Endodermal cell (in vitro differentiated cells): ENCODE results near the gene RACK1. TPM values are rescaled to one million over a fixed set of nuclear protein-coding genes. Genes with fewer than 3 reads are reported as not detected.
A peak's percentile ranks its signal among the peaks of the same experiment; 100 is the strongest.

Experiments
- DNase-seq: peaks from one replicate; pipeline ENCODE4 v3.0.0-alpha.2; 2017
- H3K27ac ChIP-seq: 2 replicates; pipeline ENCODE4 v1.5.1; 2013; ENCODE audit warnings: mild to moderate bottlenecking, low read depth, low read length, moderate library complexity
- H3K27me3 ChIP-seq: 2 replicates; pipeline ENCODE4 v1.6.1; 2013; ENCODE audit warnings: mild to moderate bottlenecking, low read length, moderate library complexity; ENCODE audit not compliant: insufficient read depth, control insufficient read depth, poor library complexity, severe bottlenecking
- H3K36me3 ChIP-seq: 2 replicates; pipeline ENCODE4 v1.7.0; 2013; ENCODE audit warnings: mild to moderate bottlenecking, low read length, moderate library complexity; ENCODE audit not compliant: control insufficient read depth, insufficient read depth
- H3K4me1 ChIP-seq: one replicate; pipeline ENCODE4 v1.7.0; 2013; ENCODE audit warnings: low read length; ENCODE audit not compliant: control insufficient read depth, insufficient read depth
- H3K4me3 ChIP-seq: 2 replicates; pipeline ENCODE4 v1.5.1; 2013; ENCODE audit warnings: mild to moderate bottlenecking, low read length, moderate library complexity
- H3K9ac ChIP-seq: 2 replicates; pipeline ENCODE4 v1.6.1; 2013; ENCODE audit warnings: mild to moderate bottlenecking, low read length, moderate library complexity; ENCODE audit not compliant: poor library complexity, severe bottlenecking; ENCODE audit errors: extremely low read depth
- H3K9me3 ChIP-seq: 2 replicates; pipeline ENCODE4 v1.6.1; 2013; ENCODE audit warnings: mild to moderate bottlenecking, low read length, moderate library complexity; ENCODE audit not compliant: control insufficient read depth
- H3K27ac Mint-ChIP-seq: 2 replicates; pipeline ENCODE4 v1.8.0; 2020; ENCODE audit warnings: mixed read lengths
- H3K27me3 Mint-ChIP-seq: 2 replicates; pipeline ENCODE4 v1.8.0; 2021; ENCODE audit warnings: mild to moderate bottlenecking, mixed read lengths; ENCODE audit not compliant: insufficient read depth
- H3K36me3 Mint-ChIP-seq: 2 replicates; pipeline ENCODE4 v1.8.0; 2020; ENCODE audit warnings: low read depth, mixed read lengths
- H3K4me1 Mint-ChIP-seq: 2 replicates; pipeline ENCODE4 v1.8.0; 2020; ENCODE audit warnings: mixed read lengths
- H3K4me3 Mint-ChIP-seq: 2 replicates; pipeline ENCODE4 v1.8.0; 2020; ENCODE audit warnings: mild to moderate bottlenecking, moderate library complexity, mixed read lengths
- H3K9me3 Mint-ChIP-seq: 2 replicates; pipeline ENCODE4 v1.8.0; 2020; ENCODE audit warnings: mild to moderate bottlenecking, mixed read lengths
- WGBS, 2 experiments: methylation state at CpG; one replicate each; pipeline versions ENCODE4 v1.1.5 to v1.1.7; 2013; ENCODE audit warnings: missing lambda C conversion rate in 2 of 2, mixed read lengths in 1 of 2; ENCODE audit not compliant: insufficient coverage in 1 of 2, insufficient read length in 1 of 2; 5-methylcytosine and 5-hydroxymethylcytosine counted together
- total RNA-seq, 2 donors: library from RNA; stranded (reverse); fragmentation: NEBNext Ultra II Directional in 1 of 2; extraction: Animal tissue kit (Norgen Biotek cat#: 25700) in 1 of 2; gene quantifications; 2 replicates in 1 of 2; 3 replicates in 1 of 2; pipeline ENCODE4 v1.2.1, GENCODE V29; 2021
- TF ChIP-seq, protein P1 (sequence below): fragments of 200-600 bp; sonication (generic); conservative IDR thresholded peaks from 2 replicates; pipeline ENCODE4 v1.5.0; 2021; ENCODE audit warnings: antibody characterized with exemption, mild to moderate bottlenecking

RACK1 gene
- total RNA-seq, 2 donors from 2014 or later, result 1,942 to 1,975 TPM

GRCh38 chr5:181218795-181219124, 24.9 kb downstream of the RACK1 start:
- Histone ChIP-seq H3K36me3 (no peaks in the 10 kb centered on the region), H3K27ac (no peak overlapping the region), H3K4me1 (no peaks in the 10 kb centered on the region), H3K27me3 (peaks cover 10% of the 10 kb centered on the region), H3K4me3 (peak overlapping the region; percentile 90), H3K9me3 (no peaks in the 10 kb centered on the region), H3K9ac (peak overlapping the region; percentile 11)
- no peaks in the 10 kb centered on the region for H3K9me3 Mint-ChIP-seq
- H3K27me3 Mint-ChIP-seq, result peaks cover 33% of the 10 kb centered on the region
- no peaks in the 10 kb centered on the region for H3K4me1 Mint-ChIP-seq
- WGBS, 2 experiments, result 52 to 75% methylated on average over 8 to 9 of the region's 10 CpGs
- no peak overlapping the region for H3K27ac Mint-ChIP-seq
- H3K36me3 Mint-ChIP-seq, result no peaks in the 10 kb centered on the region
- DNase-seq, result no peak
- peak overlapping the region; percentile 57 for H3K4me3 Mint-ChIP-seq
- TF ChIP-seq, protein P1, sequence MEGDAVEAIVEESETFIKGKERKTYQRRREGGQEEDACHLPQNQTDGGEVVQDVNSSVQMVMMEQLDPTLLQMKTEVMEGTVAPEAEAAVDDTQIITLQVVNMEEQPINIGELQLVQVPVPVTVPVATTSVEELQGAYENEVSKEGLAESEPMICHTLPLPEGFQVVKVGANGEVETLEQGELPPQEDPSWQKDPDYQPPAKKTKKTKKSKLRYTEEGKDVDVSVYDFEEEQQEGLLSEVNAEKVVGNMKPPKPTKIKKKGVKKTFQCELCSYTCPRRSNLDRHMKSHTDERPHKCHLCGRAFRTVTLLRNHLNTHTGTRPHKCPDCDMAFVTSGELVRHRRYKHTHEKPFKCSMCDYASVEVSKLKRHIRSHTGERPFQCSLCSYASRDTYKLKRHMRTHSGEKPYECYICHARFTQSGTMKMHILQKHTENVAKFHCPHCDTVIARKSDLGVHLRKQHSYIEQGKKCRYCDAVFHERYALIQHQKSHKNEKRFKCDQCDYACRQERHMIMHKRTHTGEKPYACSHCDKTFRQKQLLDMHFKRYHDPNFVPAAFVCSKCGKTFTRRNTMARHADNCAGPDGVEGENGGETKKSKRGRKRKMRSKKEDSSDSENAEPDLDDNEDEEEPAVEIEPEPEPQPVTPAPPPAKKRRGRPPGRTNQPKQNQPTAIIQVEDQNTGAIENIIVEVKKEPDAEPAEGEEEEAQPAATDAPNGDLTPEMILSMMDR, result no peak

DNA sequence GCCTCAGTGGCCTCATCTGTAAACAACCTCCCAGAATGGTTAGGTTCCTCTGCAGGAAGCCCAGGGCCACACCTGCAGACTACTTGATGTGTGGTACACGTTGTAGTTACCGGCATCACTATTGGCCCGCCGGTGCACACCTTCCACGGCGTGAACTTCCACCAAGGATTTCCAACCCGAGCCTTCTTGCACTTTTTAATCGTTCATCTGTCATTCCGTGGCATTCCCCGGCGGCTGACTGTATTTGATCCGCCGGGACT, 26.0 kb downstream of the RACK1 start:
- H3K27ac Mint-ChIP-seq, result peak overlapping the region; percentile 35
- no peak overlapping the region for H3K9ac ChIP-seq
- DNase-seq, result no peak

GRCh38 chr5:181217111-181217802, 26.4 kb downstream of the RACK1 start:
- Histone ChIP-seq H3K27ac (no peak overlapping the region), H3K9me3 (no peaks in the 10 kb centered on the region), H3K27me3 (peaks cover 23% of the 10 kb centered on the region), H3K4me1 (no peaks in the 10 kb centered on the region), H3K9ac (no peak overlapping the region), H3K36me3 (no peaks in the 10 kb centered on the region), H3K4me3 (peak overlapping the region; percentile 90)
- H3K27ac Mint-ChIP-seq, result peak overlapping the region; percentile 35
- peaks cover 2% of the 10 kb centered on the region for H3K4me1 Mint-ChIP-seq
- 2% methylated on average over 27 to 46 of the region's 46 CpGs for WGBS, 2 experiments
- peaks cover 44% of the 10 kb centered on the region for H3K27me3 Mint-ChIP-seq
- peak; percentile 88 for DNase-seq
- TF ChIP-seq, protein P1, result peak; percentile 55
- no peaks in the 10 kb centered on the region for H3K9me3 Mint-ChIP-seq
- peak overlapping the region; percentile 57 for H3K4me3 Mint-ChIP-seq
- H3K36me3 Mint-ChIP-seq, result no peaks in the 10 kb centered on the region

More for the DNA sequence above, 26.0 kb downstream of the RACK1 start:
- Histone ChIP-seq H3K27me3 (peaks cover 20% of the 10 kb centered on the region), H3K9me3 (no peaks in the 10 kb centered on the region), H3K4me1 (no peaks in the 10 kb centered on the region), H3K36me3 (no peaks in the 10 kb centered on the region), H3K27ac (no peak overlapping the region), H3K4me3 (peak overlapping the region; percentile 90)
- H3K4me3 Mint-ChIP-seq, result peak overlapping the region; percentile 57
- peaks cover 42% of the 10 kb centered on the region for H3K27me3 Mint-ChIP-seq
- TF ChIP-seq, protein P1, result no peak
- H3K4me1 Mint-ChIP-seq, result peaks cover 2% of the 10 kb centered on the region
- H3K9me3 Mint-ChIP-seq, result no peaks in the 10 kb centered on the region
- H3K36me3 Mint-ChIP-seq, result no peaks in the 10 kb centered on the region
- WGBS, 2 experiments, result 9 to 13% methylated on average over 11 to 13 of the region's 13 CpGs
